HL-60 (cell line): ENCODE results near the gene DERA.

Source experiments
- DNase-seq, 2 experiments: peaks; one replicate each; pipeline ENCODE4 v3.0.0-alpha.2; 2010 to 2020; ENCODE audit warnings: low read depth in 1 of 2, low spot score in 1 of 2
- H3K27ac ChIP-seq: fragments of 250-450 bp; sonication (Bioruptor Pico); replicated peaks from 2 replicates; pipeline ENCODE4 v1.5.1; 2020; ENCODE audit warnings: mild to moderate bottlenecking, moderate library complexity
- H3K27me3 ChIP-seq: fragments of 250-450 bp; sonication (Bioruptor Pico); 2 replicates; pipeline ENCODE4 v1.5.1; 2021; ENCODE audit warnings: mild to moderate bottlenecking, moderate library complexity; ENCODE audit not compliant: insufficient read depth, poor library complexity, severe bottlenecking
- H3K4me3 ChIP-seq: replicated peaks from 2 replicates; pipeline ENCODE4 v1.5.1; 2011; ENCODE audit warnings: mild to moderate bottlenecking, control low read depth, low read length; ENCODE audit not compliant: insufficient read depth
- GABPA ChIP-seq: IDR thresholded peaks from 2 replicates; pipeline ENCODE4 v1.6.1; 2012; ENCODE audit warnings: low read depth
- POLR2AphosphoS5 ChIP-seq: IDR thresholded peaks from 2 replicates; pipeline ENCODE4 v1.6.1; 2012; ENCODE audit warnings: low read depth
- REST ChIP-seq: IDR thresholded peaks from 2 replicates; pipeline ENCODE4 v1.6.1; 2012; ENCODE audit warnings: low read depth; ENCODE audit not compliant: insufficient replicate concordance
- SPI1 ChIP-seq: IDR thresholded peaks from 2 replicates; pipeline ENCODE4 v1.6.1; 2012; ENCODE audit warnings: low read depth, mild to moderate bottlenecking, borderline replicate concordance
- TF ChIP-seq, protein P1 (sequence below): IDR thresholded peaks from one replicate; pipeline ENCODE4 v1.5.1; 2011; ENCODE audit warnings: low read length, control low read depth, inconsistent platforms; ENCODE audit not compliant: insufficient read depth

Gene DERA

DNA sequence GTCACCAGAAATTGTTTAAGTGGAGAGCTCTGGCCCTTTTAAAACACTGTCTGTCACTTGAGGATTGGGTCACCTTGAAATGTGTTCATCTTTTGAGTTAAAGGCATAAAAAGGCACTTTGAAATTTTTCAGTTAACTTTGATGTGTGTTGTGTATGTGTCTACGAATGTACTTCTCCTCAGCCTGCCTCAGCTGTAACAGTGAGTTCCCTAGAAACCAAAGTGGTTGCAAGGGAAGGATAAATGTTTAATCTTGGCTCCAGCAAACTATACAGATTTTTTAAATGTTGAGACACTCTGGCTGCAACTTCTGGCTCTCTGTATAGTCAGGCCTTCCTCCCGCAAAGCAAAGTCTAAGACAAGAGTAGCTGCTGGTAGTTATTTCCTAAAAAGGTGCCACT lies 8.3 kb downstream of the DERA start:
- H3K27ac ChIP-seq: no peak overlapping the region
- no peak overlapping the region for H3K4me3 ChIP-seq
- no peak for TF ChIP-seq GABPA
- no peak for TF ChIP-seq POLR2AphosphoS5
- no peak for TF ChIP-seq REST
- TF ChIP-seq, protein P1, sequence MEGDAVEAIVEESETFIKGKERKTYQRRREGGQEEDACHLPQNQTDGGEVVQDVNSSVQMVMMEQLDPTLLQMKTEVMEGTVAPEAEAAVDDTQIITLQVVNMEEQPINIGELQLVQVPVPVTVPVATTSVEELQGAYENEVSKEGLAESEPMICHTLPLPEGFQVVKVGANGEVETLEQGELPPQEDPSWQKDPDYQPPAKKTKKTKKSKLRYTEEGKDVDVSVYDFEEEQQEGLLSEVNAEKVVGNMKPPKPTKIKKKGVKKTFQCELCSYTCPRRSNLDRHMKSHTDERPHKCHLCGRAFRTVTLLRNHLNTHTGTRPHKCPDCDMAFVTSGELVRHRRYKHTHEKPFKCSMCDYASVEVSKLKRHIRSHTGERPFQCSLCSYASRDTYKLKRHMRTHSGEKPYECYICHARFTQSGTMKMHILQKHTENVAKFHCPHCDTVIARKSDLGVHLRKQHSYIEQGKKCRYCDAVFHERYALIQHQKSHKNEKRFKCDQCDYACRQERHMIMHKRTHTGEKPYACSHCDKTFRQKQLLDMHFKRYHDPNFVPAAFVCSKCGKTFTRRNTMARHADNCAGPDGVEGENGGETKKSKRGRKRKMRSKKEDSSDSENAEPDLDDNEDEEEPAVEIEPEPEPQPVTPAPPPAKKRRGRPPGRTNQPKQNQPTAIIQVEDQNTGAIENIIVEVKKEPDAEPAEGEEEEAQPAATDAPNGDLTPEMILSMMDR: no peak
- H3K27me3 ChIP-seq: no peaks in the 10 kb centered on the region
- no peak for DNase-seq

GRCh38 chr12:15924956-15925355 lies 13.8 kb downstream of the DERA start:
- no peak for DNase-seq
- Histone ChIP-seq H3K27me3 (no peaks in the 10 kb centered on the region), H3K4me3 (no peak overlapping the region), H3K27ac (no peak overlapping the region)
- TF ChIP-seq REST (no peak), GABPA (no peak), SPI1 (no peak), POLR2AphosphoS5 (no peak)
- TF ChIP-seq, protein P1: no peak

DNA sequence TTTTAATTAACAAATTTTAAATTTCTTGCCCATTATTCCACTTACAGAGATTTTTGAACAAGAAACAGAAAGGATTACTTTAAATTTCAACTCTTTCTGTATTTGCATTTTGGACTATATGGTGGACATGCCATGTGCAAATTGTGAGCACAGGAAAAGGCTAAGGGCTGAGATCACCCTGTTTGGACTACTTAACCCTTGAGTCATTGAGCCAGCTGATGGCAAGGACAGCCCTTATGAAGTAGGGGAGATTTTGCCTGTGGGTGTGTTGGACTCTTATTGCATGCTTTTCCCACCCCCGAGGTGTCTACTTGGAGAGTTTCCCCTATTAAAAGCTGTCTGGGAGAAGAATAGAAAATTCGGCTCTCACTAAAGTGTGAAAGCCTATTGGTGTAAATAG lies 17.2 kb downstream of the DERA start:
- TF ChIP-seq GABPA (no peak), SPI1 (no peak), REST (no peak), POLR2AphosphoS5 (no peak)
- TF ChIP-seq, protein P1: no peak
- H3K27me3 ChIP-seq: no peaks in the 10 kb centered on the region
- no peak for DNase-seq
- no peak overlapping the region for H3K4me3 ChIP-seq
- H3K27ac ChIP-seq: no peak overlapping the region
